OCI-M1 (cell line): ENCODE results near the gene SRP14.
"Not testable (repeated sequence)": the region's sequence is repeated elsewhere in the genome, so short reads cannot be mapped to it uniquely, and the experiment has no call there.

Experiments
- DNase-seq: peaks from one replicate; lab custom pipeline; 2025; lab: John Stamatoyannopoulos, UW

Gene SRP14

DNA sequence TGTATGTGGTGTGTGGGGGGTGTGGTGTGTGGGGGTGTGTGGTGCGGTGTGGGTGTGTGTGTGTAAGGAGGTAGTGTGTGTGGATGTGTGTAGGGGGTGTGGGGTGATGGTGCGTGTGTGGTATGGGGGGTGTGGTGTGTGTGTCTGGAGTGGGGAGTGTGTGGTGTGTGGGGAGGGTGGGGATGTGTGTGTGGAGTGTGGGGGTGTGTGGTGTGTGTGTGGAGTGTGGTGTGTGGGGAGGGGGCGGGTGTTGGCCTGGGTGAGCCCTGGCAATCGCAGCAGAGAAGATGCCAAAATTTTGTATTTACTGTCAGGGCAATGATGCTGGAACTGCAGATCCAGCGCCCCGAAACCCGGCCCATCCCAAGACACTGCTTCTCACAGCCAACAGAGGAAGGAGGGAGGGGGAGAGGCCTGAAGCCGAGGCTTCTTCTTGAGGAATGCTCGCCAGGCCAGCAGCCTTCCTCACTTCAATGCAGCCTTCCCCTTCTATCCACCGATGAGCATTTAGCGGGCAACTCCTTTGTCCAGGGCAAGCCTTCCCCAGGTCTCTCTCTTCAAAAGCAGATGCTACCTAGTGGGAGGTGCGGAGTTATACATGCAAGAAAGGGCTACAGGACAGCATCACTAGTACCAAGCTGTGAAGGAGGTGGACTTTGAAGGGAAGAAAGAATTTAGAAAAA, 11.9 kb upstream of the SRP14 start:
- DNase-seq: peak; percentile 15

GRCh38 chr15:40048926-40049475, 10.0 kb upstream of the SRP14 start:
- no peak for DNase-seq

DNA sequence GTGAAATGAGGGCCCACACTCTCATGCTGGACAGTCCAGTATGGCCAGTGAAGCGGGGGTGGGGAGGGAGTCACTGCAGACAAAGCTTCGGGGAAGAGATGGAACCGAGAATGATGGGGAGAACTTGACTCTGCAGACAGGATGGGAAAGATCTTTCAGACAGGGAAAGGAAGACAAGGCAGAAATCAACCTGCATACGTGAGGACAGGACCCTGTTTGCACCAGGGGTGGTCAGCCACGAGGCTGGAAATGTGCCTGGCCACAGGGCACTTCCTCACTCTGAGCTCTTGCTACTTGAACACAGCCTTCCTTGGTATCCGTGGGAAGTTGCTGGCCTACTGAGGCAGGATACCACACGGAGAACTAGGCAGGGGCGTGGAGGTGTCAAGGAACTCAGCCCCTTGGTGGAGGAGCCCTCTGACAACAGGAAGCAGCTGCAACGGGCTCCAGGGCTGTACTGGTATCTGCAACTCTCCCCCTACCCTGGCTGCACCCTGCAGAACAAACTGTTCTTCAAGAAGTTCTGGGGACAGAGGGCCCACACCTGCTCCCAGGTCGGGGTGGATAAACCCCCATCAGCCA, 9.3 kb upstream of the SRP14 start:
- DNase-seq: no peak

GRCh38 chr15:40047415-40048210, 8.6 kb upstream of the SRP14 start:
- DNase-seq: no peak

- no peak for DNase-seq
Measured at GRCh38 chr15:40046721-40047414, 7.9 kb upstream of the SRP14 start.

DNA sequence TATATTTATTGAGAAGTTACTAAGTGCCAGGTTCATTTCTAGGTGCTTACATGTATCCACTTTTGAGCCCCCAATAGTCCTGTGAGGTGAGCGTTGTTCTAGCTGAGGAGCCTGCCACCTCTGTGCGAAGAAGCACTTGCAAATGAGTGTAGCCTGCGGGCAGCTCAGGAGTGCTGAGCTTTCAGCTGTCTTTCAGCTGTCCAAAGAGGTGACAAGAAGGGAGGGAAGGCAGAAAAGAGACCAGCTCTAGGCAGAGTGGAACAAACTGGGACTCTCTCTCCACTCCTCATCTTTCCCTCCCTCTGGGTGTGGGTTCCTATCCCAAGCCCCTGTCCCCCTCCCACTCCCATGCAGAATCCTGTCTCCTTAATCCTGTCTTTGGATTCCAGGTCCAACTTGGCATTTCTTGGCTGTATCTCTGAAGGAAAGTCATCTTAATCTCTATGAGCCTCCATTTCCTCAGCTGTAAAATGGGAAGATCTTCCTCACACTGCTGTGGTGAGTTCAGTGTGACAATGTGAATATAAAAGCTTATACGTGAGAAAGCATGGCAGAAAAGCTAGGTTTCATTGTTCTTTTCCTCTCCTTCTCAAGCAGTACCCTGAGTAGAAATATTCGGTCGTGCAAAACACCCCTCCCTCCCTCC, 6.7 kb upstream of the SRP14 start:
- no peak for DNase-seq

DNA sequence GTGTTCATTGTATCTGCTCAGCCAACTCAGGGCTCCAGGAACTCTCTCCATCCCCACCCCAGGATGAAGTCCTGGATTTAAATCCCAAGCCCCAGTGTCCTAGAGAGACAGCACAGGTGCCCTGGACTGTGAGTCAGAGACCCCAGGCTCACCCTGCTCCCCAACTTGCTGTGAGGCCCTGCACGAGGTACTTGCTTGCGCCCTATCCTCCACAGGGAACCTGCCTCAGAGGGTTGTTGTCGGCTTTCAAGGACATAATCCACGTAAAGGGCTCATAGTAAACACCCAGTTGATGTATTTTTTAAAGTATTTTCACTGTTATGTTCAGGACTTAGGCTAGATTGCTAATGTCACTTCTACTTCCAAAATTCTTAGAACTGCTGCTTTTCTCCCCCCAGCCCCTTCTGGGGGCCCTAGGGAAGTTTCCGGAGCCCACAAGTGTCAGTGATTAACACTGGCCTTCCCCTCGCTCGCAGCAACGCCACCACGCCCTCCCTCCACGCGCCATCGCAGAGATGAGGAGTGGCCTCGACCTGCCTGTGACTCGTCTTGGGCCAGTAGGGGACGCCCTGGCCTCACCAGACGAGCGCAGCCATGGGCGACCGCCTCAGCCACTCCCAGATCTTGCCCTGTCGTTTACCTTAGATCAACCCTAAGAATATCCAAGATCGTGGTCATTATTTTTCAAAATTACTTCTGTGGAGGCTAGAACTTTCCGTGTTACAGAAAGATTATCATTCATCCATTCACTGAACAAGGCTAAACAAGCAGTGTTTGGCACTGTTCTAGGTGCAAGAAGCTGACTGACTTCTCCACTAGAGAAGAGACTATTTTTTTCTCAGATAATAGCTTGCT, 6.0 kb upstream of the SRP14 start:
- DNase-seq: peak; percentile 93

- DNase-seq: no peak
Measured at GRCh38 chr15:40043927-40044716, 5.1 kb upstream of the SRP14 start.

- DNase-seq: no peak
Measured at GRCh38 chr15:40042791-40043320, 3.9 kb upstream of the SRP14 start.

DNA sequence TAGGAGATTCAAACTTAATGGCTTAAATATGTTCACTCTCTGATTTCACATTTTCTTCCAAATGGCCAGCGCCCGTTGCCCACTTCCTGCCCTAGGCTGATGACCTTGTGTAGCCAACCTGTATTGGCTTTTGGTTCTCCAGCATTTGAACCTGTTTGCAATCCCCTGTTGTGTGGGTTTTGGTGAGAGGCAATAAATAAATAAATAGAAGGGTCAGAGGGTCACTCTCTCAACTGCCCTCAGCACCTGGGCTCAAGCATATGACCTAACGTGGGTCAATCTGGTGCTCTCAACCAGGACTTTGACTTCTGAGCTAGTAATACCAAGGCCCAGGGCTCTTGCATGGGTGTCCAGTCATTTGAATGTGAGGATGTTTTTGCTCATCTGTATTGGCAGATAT, 1.8 kb upstream of the SRP14 start:
- no peak for DNase-seq

- no peak for DNase-seq
Measured at GRCh38 chr15:40040293-40040635, 1.3 kb upstream of the SRP14 start.

GRCh38 chr15:40038275-40038637, 725 bp downstream of the SRP14 start:
- peak; percentile 46 for DNase-seq

DNA sequence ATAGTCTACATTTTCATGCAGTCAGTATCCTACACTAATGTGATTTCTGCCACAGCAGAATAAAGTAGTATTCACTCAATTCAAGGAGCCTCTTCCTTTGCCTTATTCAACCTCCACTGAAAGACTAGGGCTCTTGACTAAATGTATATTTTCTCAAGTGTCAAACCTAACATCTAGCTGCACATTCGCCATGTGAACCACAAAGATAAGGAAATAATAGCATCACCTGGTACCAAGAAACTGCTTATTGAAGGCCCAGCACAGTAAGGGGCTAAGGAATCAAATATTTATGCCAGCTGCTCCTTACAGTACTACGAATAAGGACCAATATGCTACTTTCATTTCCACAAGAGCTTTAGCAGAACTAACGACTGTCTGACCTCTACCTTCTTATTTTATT, 1.3 kb downstream of the SRP14 start:
- peak; percentile 34 for DNase-seq

DNA sequence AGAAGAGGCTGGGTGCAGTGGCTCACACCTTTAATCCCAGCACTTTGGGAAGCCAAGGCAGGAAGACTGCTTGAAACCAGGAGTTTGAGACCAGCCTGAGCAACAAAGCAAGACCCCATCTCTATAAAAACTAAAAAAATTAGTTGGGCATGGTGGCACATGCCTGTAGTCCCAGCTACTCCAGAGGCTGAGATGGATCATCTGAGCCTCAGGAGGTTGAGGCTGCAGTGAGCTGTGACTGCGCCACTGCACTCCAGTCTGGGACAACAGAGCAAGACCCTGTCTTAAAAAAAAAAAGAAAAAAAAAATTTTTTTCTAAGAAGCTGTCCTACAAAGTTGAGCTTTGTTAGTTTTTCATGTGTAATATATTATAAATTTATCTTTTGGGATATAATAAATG, 3.8 kb downstream of the SRP14 start:
- DNase-seq: not testable (repeated sequence)

DNA sequence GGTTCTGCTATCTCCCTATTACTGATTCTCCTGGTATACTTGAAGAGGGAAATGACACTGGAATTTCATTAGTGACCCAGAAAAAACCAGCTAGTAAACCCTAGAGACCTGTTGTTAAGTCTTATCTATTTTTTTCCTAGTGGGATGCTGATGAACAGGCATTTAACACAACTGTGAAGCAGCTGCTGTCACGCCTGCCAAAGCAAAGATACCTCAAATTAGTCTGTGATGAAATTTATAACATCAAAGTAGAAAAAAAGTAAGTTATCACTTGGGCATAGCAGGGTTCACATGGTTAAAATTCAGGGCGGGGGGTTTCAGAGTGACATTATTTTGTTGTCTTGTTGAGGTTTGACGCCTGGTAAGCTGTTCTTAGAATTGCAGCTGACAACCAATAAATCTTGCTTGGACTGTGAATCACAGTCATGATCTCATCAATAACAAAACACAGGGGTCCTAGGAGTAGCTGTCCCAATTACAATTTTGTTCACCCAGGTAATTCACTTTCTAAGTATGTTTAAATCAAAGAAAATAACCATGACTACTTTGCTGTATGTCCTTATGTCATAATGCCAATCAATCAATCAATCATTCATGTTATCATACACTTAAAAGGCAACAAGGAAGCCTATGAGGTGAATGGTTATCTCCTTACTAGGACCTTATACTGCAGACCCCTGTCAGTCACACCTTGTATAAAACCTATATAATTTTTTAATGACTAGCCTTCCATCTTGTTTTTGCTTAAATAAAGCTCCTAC, 4.6 kb downstream of the SRP14 start:
- DNase-seq: no peak

DNA sequence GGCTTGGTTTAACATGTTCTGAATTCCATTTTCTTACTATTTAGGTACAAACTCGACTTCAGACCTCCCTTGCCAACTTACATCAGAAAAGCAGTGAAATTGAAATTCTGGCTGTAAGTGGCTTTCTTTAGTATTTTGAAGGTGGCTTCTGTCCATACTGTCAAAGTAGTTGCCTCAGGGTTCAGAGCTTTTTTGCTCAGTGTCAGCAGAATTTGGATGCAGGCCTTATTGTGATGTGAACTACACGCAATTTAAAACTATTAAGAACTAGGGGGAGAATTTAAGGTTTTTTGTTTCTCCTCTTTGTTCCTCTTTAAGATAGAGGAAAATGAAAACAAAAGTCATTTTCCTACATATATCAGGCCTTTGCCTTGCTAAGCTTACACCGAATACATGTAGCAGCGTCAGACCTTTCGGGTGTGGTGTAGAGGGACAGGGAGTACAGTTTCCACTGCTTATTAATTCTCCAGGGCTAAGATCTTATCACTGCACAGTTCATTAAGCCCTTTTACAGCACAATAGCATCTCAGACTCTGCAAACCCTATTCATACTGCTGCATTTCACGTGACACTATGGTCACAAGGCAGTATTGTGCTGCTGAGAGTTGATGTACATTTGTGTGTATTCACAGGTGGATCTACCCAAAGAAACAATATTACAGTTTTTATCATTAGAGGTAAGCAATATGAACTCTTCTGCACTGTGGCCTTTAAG, 6.7 kb downstream of the SRP14 start:
- no peak for DNase-seq

DNA sequence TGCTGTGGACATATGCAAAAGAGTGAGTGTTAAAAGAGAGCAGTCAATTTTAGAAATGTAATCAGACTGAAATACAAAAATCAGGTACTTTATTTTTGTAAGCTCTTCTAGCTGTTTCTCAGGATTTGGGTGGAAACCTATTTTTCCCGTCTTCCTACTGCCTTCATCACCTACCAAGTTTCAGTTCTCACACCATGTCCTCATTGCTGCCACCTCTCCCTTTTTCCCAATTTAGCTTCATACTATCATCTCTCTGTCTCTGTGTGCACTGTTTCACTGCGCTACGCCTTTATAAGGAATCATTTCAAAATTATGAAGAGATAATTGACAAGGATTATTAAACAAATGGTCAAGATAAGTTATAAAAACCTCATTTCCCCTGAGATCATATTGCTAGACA, 7.7 kb downstream of the SRP14 start:
- DNase-seq: no peak
